Measurements from ENCODE around the gene CMTM7. TPM values are rescaled to one million over a fixed set of nuclear protein-coding genes. Genes with fewer than 3 reads are reported as not detected.
"Not testable (repeated sequence)": the region's sequence is repeated elsewhere in the genome, so short reads cannot be mapped to it uniquely, and the experiment has no call there.

The CMTM7 gene
- polyA plus RNA-seq, 4 donors, result 47.6 to 52.8 (median 48.4) TPM

GRCh38 chr3:32434206-32434605, 42.6 kb downstream of the CMTM7 start:
- no peak for DNase-seq (ENCODE audit: low read depth in 4 of 4, low spot score in 3 of 4)

GRCh38 chr3:32435911-32436815, 44.5 kb downstream of the CMTM7 start:
- DNase-seq (ENCODE audit: low read depth in 4 of 4, low spot score in 3 of 4), result no peak

- no peak for DNase-seq (ENCODE audit: low read depth in 4 of 4, low spot score in 3 of 4)
These were observed 45.1 kb downstream of the CMTM7 start for GRCh38 chr3:32436816-32437189.

GRCh38 chr3:32437896-32438295, 46.2 kb downstream of the CMTM7 start:
- DNase-seq (ENCODE audit: low read depth in 4 of 4, low spot score in 3 of 4), result no peak

- no peak for DNase-seq (ENCODE audit: low read depth in 4 of 4, low spot score in 3 of 4)
These were observed 47.1 kb downstream of the CMTM7 start for GRCh38 chr3:32438596-32439344.

GRCh38 chr3:32439421-32439820, 47.8 kb downstream of the CMTM7 start:
- not testable (repeated sequence) for DNase-seq (ENCODE audit: low read depth in 4 of 4, low spot score in 3 of 4)

- DNase-seq (ENCODE audit: low read depth in 4 of 4, low spot score in 3 of 4), result no peak
These were observed 49.1 kb downstream of the CMTM7 start for GRCh38 chr3:32440611-32441350.

- DNase-seq (ENCODE audit: low read depth in 4 of 4, low spot score in 3 of 4), result no peak
These were observed 51.1 kb downstream of the CMTM7 start for GRCh38 chr3:32442766-32443165.

- DNase-seq (ENCODE audit: low read depth in 4 of 4, low spot score in 3 of 4), result no peak
These were observed 51.8 kb downstream of the CMTM7 start for GRCh38 chr3:32443478-32443877.

GRCh38 chr3:32447865-32448400, 56.3 kb downstream of the CMTM7 start:
- no peak for DNase-seq (ENCODE audit: low read depth in 4 of 4, low spot score in 3 of 4)

GRCh38 chr3:32448686-32449474, 57.2 kb downstream of the CMTM7 start:
- no peak for DNase-seq (ENCODE audit: low read depth in 4 of 4, low spot score in 3 of 4)

GRCh38 chr3:32449691-32450090, 58.0 kb downstream of the CMTM7 start:
- DNase-seq (ENCODE audit: low read depth in 4 of 4, low spot score in 3 of 4), result no peak

- no peak for DNase-seq (ENCODE audit: low read depth in 4 of 4, low spot score in 3 of 4)
These were observed 58.8 kb downstream of the CMTM7 start for GRCh38 chr3:32450426-32450825.

GRCh38 chr3:32450992-32451659, 59.5 kb downstream of the CMTM7 start:
- no peak for DNase-seq (ENCODE audit: low read depth in 4 of 4, low spot score in 3 of 4)

- DNase-seq (ENCODE audit: low read depth in 4 of 4, low spot score in 3 of 4), result no peak
These were observed 60.4 kb downstream of the CMTM7 start for GRCh38 chr3:32452009-32452408.

GRCh38 chr3:32453346-32453745, 61.7 kb downstream of the CMTM7 start:
- no peak for DNase-seq (ENCODE audit: low read depth in 4 of 4, low spot score in 3 of 4)

- no peak for DNase-seq (ENCODE audit: low read depth in 4 of 4, low spot score in 3 of 4)
These were observed 62.5 kb downstream of the CMTM7 start for GRCh38 chr3:32454111-32454510.

- no peak for DNase-seq (ENCODE audit: low read depth in 4 of 4, low spot score in 3 of 4)
These were observed 63.3 kb downstream of the CMTM7 start for GRCh38 chr3:32454731-32455608.
